HCT116 (cell line): ENCODE measurements around the gene TFF1. TPM values are rescaled to one million over a fixed set of nuclear protein-coding genes. Genes with fewer than 3 reads are reported as not detected.

ENCODE experiments used
- ATAC-seq: fragments of 200-7000 bp; cut with Tn5 transposase; 2 replicates; pipeline ENCODE4 v1.9.1; 2020; ENCODE audit warnings: mild to moderate bottlenecking, moderate library complexity
- BruUV-seq: library from RNA; stranded (reverse); fragments of 400-500 nt; replicated peaks from 2 replicates; lab custom pipeline; 2021; lab: Mats Ljungman, UMichigan
- CTCF ChIA-PET: fragments of 300-600 bp; sonication (Branson Sonifier 250); formaldehyde crosslinking; loops from one replicate; lab custom pipeline; 2021; ENCODE audit warnings: antibody characterized with exemption; lab: Charles Lee
- POLR2A ChIA-PET: fragments of 300-600, 350-600 bp; sonication (Branson Sonifier 250); formaldehyde crosslinking; loops from one replicate; lab custom pipeline; 2021; ENCODE audit warnings: antibody characterized with exemption; lab: Charles Lee
- RAD21 ChIA-PET, 2 experiments: fragments of 300-600 bp; sonication (Branson Sonifier 250); formaldehyde crosslinking; loops; one replicate each; lab custom pipeline; 2023; ENCODE audit warnings: low total read pairs in 2 of 2; ENCODE audit not compliant: uncharacterized antibody in 2 of 2, unreplicated experiment in 2 of 2, low non-redundant PET in 1 of 2; lab: Charles Lee
- DNase-seq: peaks from one replicate; pipeline ENCODE4 v3.0.0-alpha.2; 2010; ENCODE audit warnings: low read depth, low spot score
- H2AFZ ChIP-seq: fragments of 200-600 bp; shearing (Covaris generic), sonication (generic); 2 replicates; pipeline ENCODE4 v1.6.1; 2017; ENCODE audit warnings: low read depth, mixed run types, mixed read lengths, antibody characterized with exemption, low read length; ENCODE audit not compliant: poor library complexity, severe bottlenecking
- H3K27ac ChIP-seq: 2 replicates; pipeline ENCODE4 v1.5.1; 2012; ENCODE audit warnings: low read depth, low read length
- H3K27me3 ChIP-seq: fragments of 200-600 bp; sonication (generic); 2 replicates; pipeline ENCODE4 v1.6.1; 2016; ENCODE audit warnings: mixed run types, low read length, mixed read lengths; ENCODE audit not compliant: insufficient read depth
- H3K36me3 ChIP-seq, 2 experiments: fragments of 200-500 bp in 1 of 2; fragments of 200-600 bp in 1 of 2; sonication (Bioruptor generic) in 1 of 2; sonication (generic) in 1 of 2; 2 replicates each; pipeline versions ENCODE4 v1.5.1 to v1.6.1; 2014 to 2016; ENCODE audit warnings: low read length in 2 of 2, inconsistent platforms in 1 of 2, mixed read lengths in 1 of 2, mixed run types in 1 of 2; ENCODE audit not compliant: insufficient read depth in 2 of 2, control insufficient read depth in 1 of 2
- H3K4me1 ChIP-seq, 2 experiments: fragments of 200-600 bp in 1 of 2; sonication (generic) in 1 of 2; 2 replicates each; pipeline versions ENCODE4 v1.5.1 to v1.6.1; 2012 to 2017; ENCODE audit warnings: low read length in 2 of 2, inconsistent platforms in 1 of 2, mild to moderate bottlenecking in 1 of 2, mixed read lengths in 1 of 2, mixed run types in 1 of 2, moderate library complexity in 1 of 2; ENCODE audit not compliant: insufficient read depth in 2 of 2, control insufficient read depth in 1 of 2
- H3K4me2 ChIP-seq: fragments of 200-600 bp; sonication (generic); 2 replicates; pipeline ENCODE4 v1.6.1; 2017; ENCODE audit warnings: mixed run types, low read length, mixed read lengths
- H3K4me3 ChIP-seq, 2 experiments: fragments of 200-600 bp in 1 of 2; sonication (generic) in 1 of 2; replicated peaks in 1 of 2; 2 replicates each; pipeline ENCODE4 v1.5.1; 2011 to 2016; ENCODE audit warnings: low read length in 2 of 2, control low read depth in 1 of 2, low read depth in 1 of 2, mild to moderate bottlenecking in 1 of 2, mixed read lengths in 1 of 2, mixed run types in 1 of 2
- H3K79me2 ChIP-seq: fragments of 200-600 bp; sonication (generic); 2 replicates; pipeline ENCODE4 v1.6.1; 2017; ENCODE audit warnings: mild to moderate bottlenecking, mixed run types, low read length, moderate library complexity, mixed read lengths; ENCODE audit not compliant: insufficient read depth
- H3K9ac ChIP-seq: fragments of 200-600 bp; sonication (generic); 2 replicates; pipeline ENCODE4 v1.6.1; 2016; ENCODE audit warnings: low read length, mixed read lengths
- H3K9me2 ChIP-seq: fragments of 200-600 bp; sonication (generic), shearing (Covaris generic); 2 replicates; pipeline ENCODE4 v1.6.1; 2017; ENCODE audit warnings: mixed run types, mild to moderate bottlenecking, moderate library complexity; ENCODE audit not compliant: insufficient read depth
- H3K9me3 ChIP-seq, 2 experiments: fragments of 200-500 bp in 1 of 2; fragments of 200-600 bp in 1 of 2; sonication (Bioruptor generic) in 1 of 2; sonication (generic) in 1 of 2; 2 replicates each; pipeline ENCODE4 v1.6.1; 2014 to 2017; ENCODE audit warnings: low read length in 2 of 2, mixed read lengths in 2 of 2, inconsistent platforms in 1 of 2, low read depth in 1 of 2, mild to moderate bottlenecking in 1 of 2, mixed run types in 1 of 2, moderate library complexity in 1 of 2; ENCODE audit not compliant: control insufficient read depth in 1 of 2, insufficient read depth in 1 of 2
- H4K20me1 ChIP-seq: fragments of 200-600 bp; sonication (generic), shearing (Covaris generic); 2 replicates; pipeline ENCODE4 v1.6.1; 2017; ENCODE audit warnings: mixed run types, mild to moderate bottlenecking, moderate library complexity; ENCODE audit not compliant: insufficient read depth
- EGR1 ChIP-seq: IDR thresholded peaks from 2 replicates; pipeline ENCODE4 v1.6.1; 2012; ENCODE audit warnings: low read depth
- ELF1 ChIP-seq: IDR thresholded peaks from 2 replicates; pipeline ENCODE4 v1.6.1; 2012; ENCODE audit warnings: low read depth, borderline replicate concordance
- POLR2A ChIP-seq: IDR thresholded peaks from 2 replicates; pipeline ENCODE4 v1.7.0; 2011; ENCODE audit warnings: borderline replicate concordance; ENCODE audit not compliant: insufficient read depth, insufficient read length; ENCODE audit errors: extremely low read depth
- POLR2AphosphoS5 ChIP-seq: IDR thresholded peaks from 2 replicates; pipeline ENCODE4 v1.6.1; 2011; ENCODE audit warnings: mild to moderate bottlenecking, low read depth, low read length, moderate library complexity
- RAD21 ChIP-seq: IDR thresholded peaks from 2 replicates; pipeline ENCODE4 v1.6.1; 2012; ENCODE audit warnings: low read depth, mild to moderate bottlenecking
- REST ChIP-seq: IDR thresholded peaks from 2 replicates; pipeline ENCODE4 v1.6.1; 2012; ENCODE audit warnings: low read depth
- SP1 ChIP-seq: IDR thresholded peaks from 2 replicates; pipeline ENCODE4 v1.6.1; 2012; ENCODE audit warnings: low read depth
- intact Hi-C: fragments of 100-400 bp; cut with micrococcal nuclease; formaldehyde crosslinking; loops from 2 replicates; pipeline ENCODE4 v1.10.0; 2022
- total RNA-seq: library from RNA; stranded (reverse); gene quantifications from one replicate; pipeline ENCODE4 v1.2.1, GENCODE V29; 2021; ENCODE audit not compliant: unreplicated experiment
- TF ChIP-seq, protein P1 (sequence below): IDR thresholded peaks from 2 replicates; pipeline ENCODE4 v1.6.1; 2012

Gene TFF1
- total RNA-seq, 1 experiment from 2014 or later = 0.61 TPM

DNA sequence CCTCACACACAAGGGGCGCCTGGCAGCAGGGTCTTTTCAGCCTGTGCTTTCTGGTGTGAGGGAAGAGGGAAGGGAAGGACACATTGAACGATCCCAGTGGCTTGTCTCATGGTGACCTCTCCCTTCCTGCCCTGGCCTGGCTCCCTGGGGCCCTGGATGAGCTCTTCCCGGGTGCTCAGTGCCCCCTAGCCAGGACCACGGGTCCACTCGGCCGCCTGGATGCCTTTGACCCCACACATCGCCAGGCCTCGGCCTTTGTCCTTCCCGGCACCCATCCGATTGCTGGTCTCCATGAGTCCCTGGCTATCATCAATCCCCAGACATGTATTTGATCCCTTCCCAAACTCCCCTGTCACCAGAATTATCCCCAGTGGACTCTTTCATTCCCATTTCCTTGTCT is 45.1 kb downstream of the TFF1 start:
- no TSS peak for BruUV-seq
- no peak overlapping the region for H3K9ac ChIP-seq
- TF ChIP-seq POLR2A (no peak), SP1 (no peak), ELF1 (no peak), RAD21 (no peak), EGR1 (no peak), POLR2AphosphoS5 (no peak), REST (no peak)
- TF ChIP-seq, protein P1, sequence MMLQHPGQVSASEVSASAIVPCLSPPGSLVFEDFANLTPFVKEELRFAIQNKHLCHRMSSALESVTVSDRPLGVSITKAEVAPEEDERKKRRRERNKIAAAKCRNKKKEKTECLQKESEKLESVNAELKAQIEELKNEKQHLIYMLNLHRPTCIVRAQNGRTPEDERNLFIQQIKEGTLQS = no peak
- no peaks in the 10 kb centered on the region for H3K4me1 ChIP-seq
- no peak overlapping the region for H3K4me3 ChIP-seq
- H4K20me1 ChIP-seq = no peaks in the 10 kb centered on the region
- no peak for ATAC-seq
- no peak for DNase-seq
- intact Hi-C loops = no loop called here
- ChIA-PET RAD21 (no interaction called here), POLR2A (no interaction called here), CTCF (no interaction called here)
- no peak overlapping the region for H3K4me2 ChIP-seq
- H3K79me2 ChIP-seq = no peaks in the 10 kb centered on the region
- H3K9me3 ChIP-seq = no peaks in the 10 kb centered on the region
- H3K9me2 ChIP-seq = no peaks in the 10 kb centered on the region
- H3K27ac ChIP-seq = no peak overlapping the region
- no peak overlapping the region for H2AFZ ChIP-seq
- no peaks in the 10 kb centered on the region for H3K36me3 ChIP-seq
- peaks cover 9% of the 10 kb centered on the region; the same call in 1 of the 2 replicates for H3K27me3 ChIP-seq
